ENCODE data around the gene CD22.

The CD22 gene

DNA sequence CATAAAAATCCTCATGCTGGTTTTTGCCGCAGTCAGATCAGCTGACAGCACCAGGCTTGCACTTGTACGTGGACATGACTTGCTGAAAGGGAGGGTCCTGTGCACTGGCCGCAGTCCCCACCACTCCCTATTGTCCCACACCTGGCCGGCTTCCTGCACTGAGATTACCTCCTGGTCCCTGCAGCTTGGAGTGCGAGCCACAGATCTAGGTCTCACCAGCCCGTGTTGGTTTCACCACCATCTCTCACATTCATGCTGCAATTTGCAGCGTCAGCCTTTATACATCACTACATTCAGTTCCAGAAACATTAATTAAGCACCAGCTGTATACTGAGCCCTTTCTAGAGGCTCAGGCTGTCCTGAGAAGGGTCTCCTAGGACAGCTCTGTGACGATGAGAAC lies 15.0 kb upstream of the CD22 start:
- Histone ChIP-seq H3K36me3 (ENCODE audit: control insufficient read depth, low read length) (no peaks in the 10 kb centered on the region), H4K20me1 (ENCODE audit: control insufficient read depth, insufficient read depth, low read depth, low read length) (no peaks in the 10 kb centered on the region), H3K79me2 (ENCODE audit: control insufficient read depth, low read length) (no peaks in the 10 kb centered on the region), H3K4me2 (ENCODE audit: low read length) (peak overlapping the region; percentile 45), H3K9me3 (ENCODE audit: control insufficient read depth, insufficient read depth, low read length) (no peaks in the 10 kb centered on the region), H3K27me3 (ENCODE audit: control insufficient read depth, low read length) (no peaks in the 10 kb centered on the region), H3K9me2 (replicated peaks; ENCODE audit: control insufficient read depth, low read length) (no peaks in the 10 kb centered on the region), H3K4me3 (ENCODE audit: low read length) (peak overlapping the region; percentile 24), H3K27ac (ENCODE audit: low read depth, low read length) (peak overlapping the region; percentile 12; the same call in 1 of the 2 replicates), H3K4me1 (ENCODE audit: control insufficient read depth, low read length) (peaks cover 87% of the 10 kb centered on the region), H3F3A (ENCODE audit: control insufficient read depth, insufficient read depth) (peaks cover 11% of the 10 kb centered on the region; the same call in 1 of the 2 replicates)
- TF ChIP-seq EZH2phosphoT487 (IDR thresholded peaks at IDR 0.05; ENCODE audit: borderline replicate concordance, low read length) = no peak
- TF ChIP-seq, protein P1, sequence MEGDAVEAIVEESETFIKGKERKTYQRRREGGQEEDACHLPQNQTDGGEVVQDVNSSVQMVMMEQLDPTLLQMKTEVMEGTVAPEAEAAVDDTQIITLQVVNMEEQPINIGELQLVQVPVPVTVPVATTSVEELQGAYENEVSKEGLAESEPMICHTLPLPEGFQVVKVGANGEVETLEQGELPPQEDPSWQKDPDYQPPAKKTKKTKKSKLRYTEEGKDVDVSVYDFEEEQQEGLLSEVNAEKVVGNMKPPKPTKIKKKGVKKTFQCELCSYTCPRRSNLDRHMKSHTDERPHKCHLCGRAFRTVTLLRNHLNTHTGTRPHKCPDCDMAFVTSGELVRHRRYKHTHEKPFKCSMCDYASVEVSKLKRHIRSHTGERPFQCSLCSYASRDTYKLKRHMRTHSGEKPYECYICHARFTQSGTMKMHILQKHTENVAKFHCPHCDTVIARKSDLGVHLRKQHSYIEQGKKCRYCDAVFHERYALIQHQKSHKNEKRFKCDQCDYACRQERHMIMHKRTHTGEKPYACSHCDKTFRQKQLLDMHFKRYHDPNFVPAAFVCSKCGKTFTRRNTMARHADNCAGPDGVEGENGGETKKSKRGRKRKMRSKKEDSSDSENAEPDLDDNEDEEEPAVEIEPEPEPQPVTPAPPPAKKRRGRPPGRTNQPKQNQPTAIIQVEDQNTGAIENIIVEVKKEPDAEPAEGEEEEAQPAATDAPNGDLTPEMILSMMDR (IDR thresholded peaks at IDR 0.05; ENCODE audit: low read depth, low read length, poor library complexity, severe bottlenecking) = no peak

GRCh38 chr19:35314858-35315470 lies 14.0 kb upstream of the CD22 start:
- Histone ChIP-seq H3K4me1 (ENCODE audit: control insufficient read depth, low read length) (peaks cover 96% of the 10 kb centered on the region), H3K27me3 (ENCODE audit: control insufficient read depth, low read length) (no peaks in the 10 kb centered on the region)

GRCh38 chr19:35315883-35316282 lies 13.1 kb upstream of the CD22 start:
- Histone ChIP-seq H4K20me1 (ENCODE audit: control insufficient read depth, insufficient read depth, low read depth, low read length) (no peaks in the 10 kb centered on the region), H3K4me2 (ENCODE audit: low read length) (peak overlapping the region; percentile 86), H3F3A (ENCODE audit: control insufficient read depth, insufficient read depth) (peaks cover 27% of the 10 kb centered on the region), H3K4me1 (ENCODE audit: control insufficient read depth, low read length) (peaks cover 99% of the 10 kb centered on the region), H3K27me3 (ENCODE audit: control insufficient read depth, low read length) (no peaks in the 10 kb centered on the region), H3K9me3 (ENCODE audit: control insufficient read depth, insufficient read depth, low read length) (no peaks in the 10 kb centered on the region), H3K79me2 (ENCODE audit: control insufficient read depth, low read length) (no peaks in the 10 kb centered on the region), H3K36me3 (ENCODE audit: control insufficient read depth, low read length) (no peaks in the 10 kb centered on the region; the same call in 1 of the 2 replicates), H3K27ac (ENCODE audit: low read depth, low read length) (peak overlapping the region; percentile 98), H3K4me3 (ENCODE audit: low read length) (peak overlapping the region; percentile 64), H3K9me2 (replicated peaks; ENCODE audit: control insufficient read depth, low read length) (no peaks in the 10 kb centered on the region)
- TF ChIP-seq, protein P1 (IDR thresholded peaks at IDR 0.05; ENCODE audit: low read depth, low read length, poor library complexity, severe bottlenecking) = peak; percentile 59
- no peak for TF ChIP-seq EZH2phosphoT487 (IDR thresholded peaks at IDR 0.05; ENCODE audit: borderline replicate concordance, low read length)

More at GRCh38 chr19:35314858-35315470, 14.0 kb upstream of the CD22 start:
- no peak for TF ChIP-seq EZH2phosphoT487 (IDR thresholded peaks at IDR 0.05; ENCODE audit: borderline replicate concordance, low read length)
- TF ChIP-seq, protein P1 (IDR thresholded peaks at IDR 0.05; ENCODE audit: low read depth, low read length, poor library complexity, severe bottlenecking) = no peak
- peak overlapping the region; percentile 14; the same call in 1 of the 2 replicates for H3K4me2 ChIP-seq (ENCODE audit: low read length)
- no peaks in the 10 kb centered on the region for H3K36me3 ChIP-seq (ENCODE audit: control insufficient read depth, low read length)
- H4K20me1 ChIP-seq (ENCODE audit: control insufficient read depth, insufficient read depth, low read depth, low read length) = no peaks in the 10 kb centered on the region
- no peaks in the 10 kb centered on the region for H3K9me2 ChIP-seq (replicated peaks; ENCODE audit: control insufficient read depth, low read length)
- H3K4me3 ChIP-seq (ENCODE audit: low read length) = no peak overlapping the region
- H3F3A ChIP-seq (ENCODE audit: control insufficient read depth, insufficient read depth) = peaks cover 17% of the 10 kb centered on the region
- H3K79me2 ChIP-seq (ENCODE audit: control insufficient read depth, low read length) = no peaks in the 10 kb centered on the region
- H3K9me3 ChIP-seq (ENCODE audit: control insufficient read depth, insufficient read depth, low read length) = no peaks in the 10 kb centered on the region
- H3K27ac ChIP-seq (ENCODE audit: low read depth, low read length) = peak overlapping the region; percentile 19; the same call in 1 of the 2 replicates

Measured in DOHH2 (cell line).